ENCODE results near the gene TMEM161A.

Gene TMEM161A

GRCh38 chr19:19074196-19074882, 63.9 kb downstream of the TMEM161A start:
- no peak for DNase-seq (ENCODE audit: low read depth)
- TF ChIP-seq, protein P1, sequence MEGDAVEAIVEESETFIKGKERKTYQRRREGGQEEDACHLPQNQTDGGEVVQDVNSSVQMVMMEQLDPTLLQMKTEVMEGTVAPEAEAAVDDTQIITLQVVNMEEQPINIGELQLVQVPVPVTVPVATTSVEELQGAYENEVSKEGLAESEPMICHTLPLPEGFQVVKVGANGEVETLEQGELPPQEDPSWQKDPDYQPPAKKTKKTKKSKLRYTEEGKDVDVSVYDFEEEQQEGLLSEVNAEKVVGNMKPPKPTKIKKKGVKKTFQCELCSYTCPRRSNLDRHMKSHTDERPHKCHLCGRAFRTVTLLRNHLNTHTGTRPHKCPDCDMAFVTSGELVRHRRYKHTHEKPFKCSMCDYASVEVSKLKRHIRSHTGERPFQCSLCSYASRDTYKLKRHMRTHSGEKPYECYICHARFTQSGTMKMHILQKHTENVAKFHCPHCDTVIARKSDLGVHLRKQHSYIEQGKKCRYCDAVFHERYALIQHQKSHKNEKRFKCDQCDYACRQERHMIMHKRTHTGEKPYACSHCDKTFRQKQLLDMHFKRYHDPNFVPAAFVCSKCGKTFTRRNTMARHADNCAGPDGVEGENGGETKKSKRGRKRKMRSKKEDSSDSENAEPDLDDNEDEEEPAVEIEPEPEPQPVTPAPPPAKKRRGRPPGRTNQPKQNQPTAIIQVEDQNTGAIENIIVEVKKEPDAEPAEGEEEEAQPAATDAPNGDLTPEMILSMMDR (IDR thresholded peaks at IDR 0.05; ENCODE audit: control insufficient read depth, insufficient read depth, low read depth, low read length, missing control alignments), result no peak
- no peak overlapping the region for H3K4me3 ChIP-seq (ENCODE audit: control insufficient read depth, low read depth, low read length)

- H3K4me3 ChIP-seq (ENCODE audit: control insufficient read depth, low read depth, low read length), result no peak overlapping the region
- DNase-seq (ENCODE audit: low read depth), result no peak
- TF ChIP-seq, protein P1 (IDR thresholded peaks at IDR 0.05; ENCODE audit: control insufficient read depth, insufficient read depth, low read depth, low read length, missing control alignments), result no peak
Measured at GRCh38 chr19:19071897-19072296, 66.4 kb downstream of the TMEM161A start.
